A204.1 (cell line): ENCODE measurements around the gene KCTD10.

ENCODE experiments used
- FAIRE-seq: peaks from 2 replicates; lab custom pipeline; 2012; peaks lifted over from hg19 to GRCh38; lab: Jason Lieb, UNC

The KCTD10 gene

GRCh38 chr12:109477185-109477962 lies at the start of gene KCTD10, which contains the start of gene UBE3B:
TSS of gene KCTD10 (minus strand) at chr12:109477300. CDS start at chr12:109477262, 38 bp downstream.
TSS of gene UBE3B (plus strand) at chr12:109477634. CDS start at chr12:109483552, 5,918 bp downstream.
- FAIRE-seq = no peak

GRCh38 chr12:109525279-109525585 lies 48.1 kb upstream of the KCTD10 start:
- FAIRE-seq = no peak

GRCh38 chr12:109524466-109525278 lies 47.6 kb upstream of the KCTD10 start:
- no peak for FAIRE-seq

GRCh38 chr12:109523504-109523903 lies 46.4 kb upstream of the KCTD10 start:
- FAIRE-seq = no peak

GRCh38 chr12:109523071-109523470 lies 46.0 kb upstream of the KCTD10 start:
- FAIRE-seq = no peak

GRCh38 chr12:109521831-109522230 lies 44.7 kb upstream of the KCTD10 start:
- no peak for FAIRE-seq

- no peak for FAIRE-seq
These were observed 42.7 kb upstream of the KCTD10 start for GRCh38 chr12:109519787-109520186.

- FAIRE-seq = peak; percentile 79
These were observed 41.9 kb upstream of the KCTD10 start for GRCh38 chr12:109518820-109519665.

- FAIRE-seq = no peak
These were observed 40.5 kb upstream of the KCTD10 start for GRCh38 chr12:109517619-109518018.

- no peak for FAIRE-seq
These were observed 36.9 kb upstream of the KCTD10 start for GRCh38 chr12:109513977-109514376.

- no peak for FAIRE-seq
These were observed 36.0 kb upstream of the KCTD10 start for GRCh38 chr12:109513051-109513450.

GRCh38 chr12:109512608-109513007 lies 35.5 kb upstream of the KCTD10 start:
- no peak for FAIRE-seq

GRCh38 chr12:109510196-109510595 lies 33.1 kb upstream of the KCTD10 start:
- no peak for FAIRE-seq

- no peak for FAIRE-seq
These were observed 27.0 kb upstream of the KCTD10 start for GRCh38 chr12:109504068-109504467.

GRCh38 chr12:109503611-109504010 lies 26.5 kb upstream of the KCTD10 start:
- FAIRE-seq = no peak

- no peak for FAIRE-seq
These were observed 25.2 kb upstream of the KCTD10 start for GRCh38 chr12:109502332-109502731.

- no peak for FAIRE-seq
These were observed 24.2 kb upstream of the KCTD10 start for GRCh38 chr12:109501299-109501698.

- FAIRE-seq = no peak
These were observed 23.5 kb upstream of the KCTD10 start for GRCh38 chr12:109500406-109501185.

GRCh38 chr12:109497675-109498074 lies 20.6 kb upstream of the KCTD10 start:
- no peak for FAIRE-seq

- no peak for FAIRE-seq
These were observed 19.2 kb upstream of the KCTD10 start for GRCh38 chr12:109496306-109496705.

GRCh38 chr12:109495012-109495411 lies 17.9 kb upstream of the KCTD10 start:
- no peak for FAIRE-seq
